Left ventricle myocardium superior (tissue), 1 donor: Measurements from ENCODE around the gene PRDM12. TPM values are rescaled to one million over a fixed set of nuclear protein-coding genes. Genes with fewer than 3 reads are reported as not detected.

Experiments
- ATAC-seq: fragments of 200-7000 bp; cut with Tn5 transposase; one replicate; pipeline ENCODE4 v1.9.1; 2020; ENCODE audit warnings: mild to moderate bottlenecking, moderate library complexity
- DNase-seq: peaks from one replicate; pipeline ENCODE4 v3.0.0-alpha.2; 2020
- intact Hi-C: fragments of 100-400 bp; cut with micrococcal nuclease; formaldehyde crosslinking; loops from one replicate; pipeline ENCODE4 v1.11.0; 2022
- total RNA-seq: library from RNA; stranded (reverse); fragmentation: NEBNext Ultra II Directional; extraction: Animal tissue kit (Norgen Biotek cat#: 25700); gene quantifications from one replicate; pipeline ENCODE4 v1.2.1, GENCODE V29; 2021
- donor health status: DM: no; HTN: yes; CAD: no; lungs with severe emphysema.

PRDM12 gene
- total RNA-seq, 1 donor from 2014 or later = not detected

GRCh38 chr9:130662099-130662969, 2.1 kb upstream of the PRDM12 start:
- intact Hi-C loops = no loop called here
- DNase-seq (no peak), ATAC-seq (no peak)

GRCh38 chr9:130662970-130663257, 1.5 kb upstream of the PRDM12 start:
- intact Hi-C loops = no loop called here

GRCh38 chr9:130663258-130663976, 977 bp upstream of the PRDM12 start:
- intact Hi-C loops = no loop called here
- DNase-seq = no peak
- peak; percentile 25 for ATAC-seq

More at GRCh38 chr9:130662970-130663257, 1.5 kb upstream of the PRDM12 start:
- ATAC-seq = no peak
- DNase-seq = no peak

- intact Hi-C loops = no loop called here
- no peak for ATAC-seq
These were observed 480 bp upstream of the PRDM12 start for GRCh38 chr9:130663977-130664250.

GRCh38 chr9:130665029-130665430, 636 bp downstream of the PRDM12 start:
- no peak for DNase-seq
- no peak for ATAC-seq
- intact Hi-C loops = no loop called here

More at GRCh38 chr9:130663977-130664250, 480 bp upstream of the PRDM12 start:
- no peak for DNase-seq

GRCh38 chr9:130665431-130666392, 1.3 kb downstream of the PRDM12 start:
- intact Hi-C loops = no loop called here
- ATAC-seq (no peak), DNase-seq (no peak)

GRCh38 chr9:130666393-130667119, 2.2 kb downstream of the PRDM12 start:
- DNase-seq (no peak), ATAC-seq (no peak)
- intact Hi-C loops = no loop called here

- DNase-seq = no peak
- no peak for ATAC-seq
- intact Hi-C loops = no loop called here
These were observed 2.7 kb downstream of the PRDM12 start for GRCh38 chr9:130667120-130667435.

- intact Hi-C loops = no loop called here
- DNase-seq = no peak
- no peak for ATAC-seq
These were observed 3.8 kb downstream of the PRDM12 start for GRCh38 chr9:130668196-130668595.

GRCh38 chr9:130668659-130669058, 4.3 kb downstream of the PRDM12 start:
- no peak for ATAC-seq
- DNase-seq = no peak
- intact Hi-C loops = no loop called here

GRCh38 chr9:130669965-130670364, 5.6 kb downstream of the PRDM12 start:
- ATAC-seq = no peak

GRCh38 chr9:130670644-130671043, 6.2 kb downstream of the PRDM12 start:
- ATAC-seq (no peak), DNase-seq (no peak)
- intact Hi-C loops = no loop called here

More at GRCh38 chr9:130669965-130670364, 5.6 kb downstream of the PRDM12 start:
- intact Hi-C loops = no loop called here
- no peak for DNase-seq

GRCh38 chr9:130672466-130672865, 8.1 kb downstream of the PRDM12 start:
- ATAC-seq = no peak
- no peak for DNase-seq
- intact Hi-C loops = no loop called here

- intact Hi-C loops = no loop called here
- ATAC-seq (no peak), DNase-seq (no peak)
These were observed 8.7 kb downstream of the PRDM12 start for GRCh38 chr9:130672933-130673615.

- intact Hi-C loops = no loop called here
- no peak for DNase-seq
- no peak for ATAC-seq
These were observed 11.0 kb downstream of the PRDM12 start for GRCh38 chr9:130675396-130675795.

GRCh38 chr9:130677252-130677651, 12.9 kb downstream of the PRDM12 start:
- ATAC-seq (no peak), DNase-seq (no peak)
- intact Hi-C loops = no loop called here

GRCh38 chr9:130680836-130681768, 16.7 kb downstream of the PRDM12 start:
- peak; percentile 86 for DNase-seq
- ATAC-seq = peak; percentile 78
- intact Hi-C loops = loop anchor here (5.0 kb wide), 1 partner anchor 219 kb away; no protein-coding TSS in a partner anchor
